Stomach (tissue), 4 donors: ENCODE data around the gene GNPDA2.

Experiments used
- EP300 ChIP-seq: sonication (generic); formaldehyde crosslinking; IDR thresholded peaks from one replicate; pipeline ENCODE4 v1.6.1; 2017; ENCODE audit warnings: antibody characterized with exemption
- POLR2A ChIP-seq, 4 donors: fragments of 450-650 bp; IDR thresholded peaks; one replicate each; pipeline ENCODE4 v1.6.1; 2016; ENCODE audit warnings: antibody characterized with exemption in 4 of 4, control low read depth in 2 of 4, mild to moderate bottlenecking in 1 of 4, moderate library complexity in 1 of 4
- POLR2AphosphoS5 ChIP-seq, 3 donors: sonication (generic); formaldehyde crosslinking; IDR thresholded peaks; one replicate each; pipeline ENCODE4 v1.6.1; 2016; ENCODE audit warnings: antibody characterized with exemption in 3 of 3
- TF ChIP-seq, protein P1 (sequence below), 7 experiments: fragments of 450-650 bp in 4 of 7; fragments of 200-600 bp in 3 of 7; sonication (generic) in 3 of 7; IDR thresholded peaks; one replicate each; pipeline ENCODE4 v1.5.1; 2016 to 2019; ENCODE audit warnings: antibody characterized with exemption in 7 of 7, control low read depth in 2 of 7, mild to moderate bottlenecking in 1 of 7

GRCh38 chr4:44736900-44737299 lies 10.5 kb upstream of the GNPDA2 start:
- TF ChIP-seq POLR2A (IDR thresholded peaks at IDR 0.05) (no peak), POLR2AphosphoS5 (IDR thresholded peaks at IDR 0.05) (no peak), EP300 (no peak)
- TF ChIP-seq, protein P1, sequence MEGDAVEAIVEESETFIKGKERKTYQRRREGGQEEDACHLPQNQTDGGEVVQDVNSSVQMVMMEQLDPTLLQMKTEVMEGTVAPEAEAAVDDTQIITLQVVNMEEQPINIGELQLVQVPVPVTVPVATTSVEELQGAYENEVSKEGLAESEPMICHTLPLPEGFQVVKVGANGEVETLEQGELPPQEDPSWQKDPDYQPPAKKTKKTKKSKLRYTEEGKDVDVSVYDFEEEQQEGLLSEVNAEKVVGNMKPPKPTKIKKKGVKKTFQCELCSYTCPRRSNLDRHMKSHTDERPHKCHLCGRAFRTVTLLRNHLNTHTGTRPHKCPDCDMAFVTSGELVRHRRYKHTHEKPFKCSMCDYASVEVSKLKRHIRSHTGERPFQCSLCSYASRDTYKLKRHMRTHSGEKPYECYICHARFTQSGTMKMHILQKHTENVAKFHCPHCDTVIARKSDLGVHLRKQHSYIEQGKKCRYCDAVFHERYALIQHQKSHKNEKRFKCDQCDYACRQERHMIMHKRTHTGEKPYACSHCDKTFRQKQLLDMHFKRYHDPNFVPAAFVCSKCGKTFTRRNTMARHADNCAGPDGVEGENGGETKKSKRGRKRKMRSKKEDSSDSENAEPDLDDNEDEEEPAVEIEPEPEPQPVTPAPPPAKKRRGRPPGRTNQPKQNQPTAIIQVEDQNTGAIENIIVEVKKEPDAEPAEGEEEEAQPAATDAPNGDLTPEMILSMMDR (IDR thresholded peaks at IDR 0.05) = no peak
